ENCODE results near the gene RNF213.

GRCh38 chr17:80223838-80224497, 36.7 kb upstream of the RNF213 start:
- TF ChIP-seq CTCF (IDR thresholded peaks at IDR 0.05) (no peak), RFX5 (IDR thresholded peaks at IDR 0.05; ENCODE audit: low read length) (no peak), MAX (IDR thresholded peaks at IDR 0.05; ENCODE audit: low read depth) (no peak), USF1 (IDR thresholded peaks at IDR 0.05; ENCODE audit: borderline replicate concordance, low read depth) (no peak), NRF1 (IDR thresholded peaks at IDR 0.05; ENCODE audit: low read depth, low read length) (no peak), JUND (IDR thresholded peaks at IDR 0.05) (no peak), EP300 (IDR thresholded peaks at IDR 0.05; ENCODE audit: borderline replicate concordance in 1 of 2, low read depth in 1 of 2, low read length in 1 of 2) (no peak)

Measured in SK-N-SH (cell line).